ENCODE measurements around the gene DTD1. TPM values are rescaled to one million over a fixed set of nuclear protein-coding genes. Genes with fewer than 3 reads are reported as not detected.

Gene DTD1
- total RNA-seq, 1 experiment from 2014 or later = 109 TPM

- H3K36me3 ChIP-seq (ENCODE audit: control insufficient read depth, insufficient read depth, low read length) = no peaks in the 10 kb centered on the region
- intact Hi-C loops (cut with micrococcal nuclease; ENCODE audit: unreplicated experiment) = no loop called here
- Mint-ChIP-seq H3K36me3 (ENCODE audit: insufficient read depth, unreplicated experiment) (peaks cover 4% of the 10 kb centered on the region), H3K4me3 (ENCODE audit: unreplicated experiment) (no peak overlapping the region), H3K27me3 (ENCODE audit: insufficient read depth, unreplicated experiment) (no peaks in the 10 kb centered on the region), H3K9me3 (ENCODE audit: unreplicated experiment) (no peaks in the 10 kb centered on the region), H3K4me1 (ENCODE audit: low read depth, unreplicated experiment) (no peaks in the 10 kb centered on the region), H3K27ac (ENCODE audit: unreplicated experiment) (no peak overlapping the region)
- CTCF ChIA-PET = no interaction called here
- H3K9me3 ChIP-seq = no peaks in the 10 kb centered on the region
- BruUV-seq (replicated peaks) = no TSS peak
- H3K4me1 ChIP-seq = no peaks in the 10 kb centered on the region
- TF ChIP-seq, protein P1, sequence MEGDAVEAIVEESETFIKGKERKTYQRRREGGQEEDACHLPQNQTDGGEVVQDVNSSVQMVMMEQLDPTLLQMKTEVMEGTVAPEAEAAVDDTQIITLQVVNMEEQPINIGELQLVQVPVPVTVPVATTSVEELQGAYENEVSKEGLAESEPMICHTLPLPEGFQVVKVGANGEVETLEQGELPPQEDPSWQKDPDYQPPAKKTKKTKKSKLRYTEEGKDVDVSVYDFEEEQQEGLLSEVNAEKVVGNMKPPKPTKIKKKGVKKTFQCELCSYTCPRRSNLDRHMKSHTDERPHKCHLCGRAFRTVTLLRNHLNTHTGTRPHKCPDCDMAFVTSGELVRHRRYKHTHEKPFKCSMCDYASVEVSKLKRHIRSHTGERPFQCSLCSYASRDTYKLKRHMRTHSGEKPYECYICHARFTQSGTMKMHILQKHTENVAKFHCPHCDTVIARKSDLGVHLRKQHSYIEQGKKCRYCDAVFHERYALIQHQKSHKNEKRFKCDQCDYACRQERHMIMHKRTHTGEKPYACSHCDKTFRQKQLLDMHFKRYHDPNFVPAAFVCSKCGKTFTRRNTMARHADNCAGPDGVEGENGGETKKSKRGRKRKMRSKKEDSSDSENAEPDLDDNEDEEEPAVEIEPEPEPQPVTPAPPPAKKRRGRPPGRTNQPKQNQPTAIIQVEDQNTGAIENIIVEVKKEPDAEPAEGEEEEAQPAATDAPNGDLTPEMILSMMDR (IDR thresholded peaks at IDR 0.05; ENCODE audit: insufficient read depth in 1 of 2, low read depth in 1 of 2, low read length in 1 of 2, severe bottlenecking in 1 of 2, unreplicated experiment in 1 of 2) = no peak
- DNase-seq = no peak
- H3K4me3 ChIP-seq (ENCODE audit: low read depth, low read length) = no peak overlapping the region
- POLR2A ChIA-PET = no interaction called here
- no peaks in the 10 kb centered on the region for H3K27me3 ChIP-seq (replicated peaks; ENCODE audit: control insufficient read depth, insufficient read depth, low read length)
Measured at GRCh38 chr20:18734525-18735189, 146.8 kb downstream of the DTD1 start.

- CTCF ChIA-PET = no interaction called here
- no peak overlapping the region for H3K27ac Mint-ChIP-seq (ENCODE audit: unreplicated experiment)
Measured at GRCh38 chr20:18737140-18737539, 149.3 kb downstream of the DTD1 start.

GRCh38 chr20:18738055-18738454 is 150.2 kb downstream of the DTD1 start:
- CTCF ChIA-PET = no interaction called here
- no peak overlapping the region for H3K27ac Mint-ChIP-seq (ENCODE audit: unreplicated experiment)
- Histone ChIP-seq H3K36me3 (ENCODE audit: control insufficient read depth, insufficient read depth, low read length) (no peaks in the 10 kb centered on the region), H3K27me3 (replicated peaks; ENCODE audit: control insufficient read depth, insufficient read depth, low read length) (no peaks in the 10 kb centered on the region), H3K4me1 (no peaks in the 10 kb centered on the region), H3K4me3 (ENCODE audit: low read depth, low read length) (no peak overlapping the region), H3K9me3 (no peaks in the 10 kb centered on the region)
- no TSS peak for BruUV-seq (replicated peaks)
- no peaks in the 10 kb centered on the region for H3K27me3 Mint-ChIP-seq (ENCODE audit: insufficient read depth, unreplicated experiment)
- no peak overlapping the region for H3K4me3 Mint-ChIP-seq (ENCODE audit: unreplicated experiment)
- no peaks in the 10 kb centered on the region for H3K4me1 Mint-ChIP-seq (ENCODE audit: low read depth, unreplicated experiment)
- no peak for DNase-seq
- H3K9me3 Mint-ChIP-seq (ENCODE audit: unreplicated experiment) = no peaks in the 10 kb centered on the region
- intact Hi-C loops (cut with micrococcal nuclease; ENCODE audit: unreplicated experiment) = no loop called here
- TF ChIP-seq, protein P1 (IDR thresholded peaks at IDR 0.05; ENCODE audit: insufficient read depth in 1 of 2, low read depth in 1 of 2, low read length in 1 of 2, severe bottlenecking in 1 of 2, unreplicated experiment in 1 of 2) = no peak
- H3K36me3 Mint-ChIP-seq (ENCODE audit: insufficient read depth, unreplicated experiment) = no peaks in the 10 kb centered on the region
- POLR2A ChIA-PET = no interaction called here

More at GRCh38 chr20:18737140-18737539, 149.3 kb downstream of the DTD1 start:
- Histone ChIP-seq H3K36me3 (ENCODE audit: control insufficient read depth, insufficient read depth, low read length) (no peaks in the 10 kb centered on the region), H3K9me3 (no peaks in the 10 kb centered on the region), H3K4me3 (ENCODE audit: low read depth, low read length) (no peak overlapping the region), H3K4me1 (no peaks in the 10 kb centered on the region), H3K27me3 (replicated peaks; ENCODE audit: control insufficient read depth, insufficient read depth, low read length) (no peaks in the 10 kb centered on the region)
- no peak for DNase-seq
- TF ChIP-seq, protein P1 (IDR thresholded peaks at IDR 0.05; ENCODE audit: insufficient read depth in 1 of 2, low read depth in 1 of 2, low read length in 1 of 2, severe bottlenecking in 1 of 2, unreplicated experiment in 1 of 2) = no peak
- Mint-ChIP-seq H3K4me3 (ENCODE audit: unreplicated experiment) (no peak overlapping the region), H3K36me3 (ENCODE audit: insufficient read depth, unreplicated experiment) (no peaks in the 10 kb centered on the region), H3K9me3 (ENCODE audit: unreplicated experiment) (no peaks in the 10 kb centered on the region), H3K27me3 (ENCODE audit: insufficient read depth, unreplicated experiment) (no peaks in the 10 kb centered on the region), H3K4me1 (ENCODE audit: low read depth, unreplicated experiment) (no peaks in the 10 kb centered on the region)
- intact Hi-C loops (cut with micrococcal nuclease; ENCODE audit: unreplicated experiment) = no loop called here
- POLR2A ChIA-PET = no interaction called here
- no TSS peak for BruUV-seq (replicated peaks)

Data from Caco-2 (cell line).